ENCODE results near the gene OR10R2.
A peak's percentile ranks its signal among the peaks of the same experiment; 100 is the strongest.
"Not testable (repeated sequence)": the region's sequence is repeated elsewhere in the genome, so short reads cannot be mapped to it uniquely, and the experiment has no call there.

The OR10R2 gene, protein sequence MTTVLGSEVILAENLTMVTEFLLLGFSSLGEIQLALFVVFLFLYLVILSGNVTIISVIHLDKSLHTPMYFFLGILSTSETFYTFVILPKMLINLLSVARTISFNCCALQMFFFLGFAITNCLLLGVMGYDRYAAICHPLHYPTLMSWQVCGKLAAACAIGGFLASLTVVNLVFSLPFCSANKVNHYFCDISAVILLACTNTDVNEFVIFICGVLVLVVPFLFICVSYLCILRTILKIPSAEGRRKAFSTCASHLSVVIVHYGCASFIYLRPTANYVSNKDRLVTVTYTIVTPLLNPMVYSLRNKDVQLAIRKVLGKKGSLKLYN

DNA sequence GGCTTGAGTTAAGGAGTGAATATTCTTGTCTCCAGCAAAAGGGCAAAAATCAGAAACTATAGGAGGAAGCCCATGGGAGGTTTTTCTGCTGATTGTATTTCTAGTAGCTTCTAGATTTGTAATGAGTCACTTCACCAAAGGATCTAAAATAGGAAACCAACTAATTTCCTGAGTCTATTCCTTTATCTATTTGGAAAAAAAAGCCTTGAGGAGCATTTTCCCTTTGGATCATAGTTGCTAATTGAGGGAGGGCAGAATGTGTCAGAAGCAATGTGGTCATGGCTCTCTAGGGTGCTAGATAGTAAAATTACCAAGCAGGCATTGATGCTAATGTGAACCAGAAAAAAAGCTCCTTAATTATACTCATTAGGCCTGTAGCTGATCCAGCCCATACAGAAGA, at the start of gene OR10R2:
Gene OR10R2, plus strand, starts transcription at position 301 of the 400 bp plus-strand sequence. CDS start 106 bp downstream, outside the sequence.
- no peak for DNase-seq

DNA sequence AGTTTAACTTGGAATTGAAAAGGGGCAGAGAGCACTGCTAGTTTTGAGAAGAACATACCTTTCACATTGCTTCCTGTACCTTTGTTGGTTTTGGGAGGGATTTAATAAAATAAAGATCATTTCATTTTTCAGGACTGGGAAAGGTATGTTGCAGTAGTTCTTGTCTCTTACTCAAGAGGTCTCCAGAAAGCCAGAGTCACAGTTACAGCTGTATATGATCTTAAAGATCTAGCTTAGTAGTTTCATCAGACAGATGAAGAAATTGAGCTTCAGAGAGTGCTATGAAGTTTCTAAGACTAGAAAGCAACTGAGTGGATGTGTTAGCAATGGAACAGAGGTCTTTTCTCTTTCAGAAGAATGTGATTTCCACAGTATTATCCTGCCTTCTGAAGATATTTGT, 47.0 kb upstream of the OR10R2 start:
- no peak for DNase-seq

DNA sequence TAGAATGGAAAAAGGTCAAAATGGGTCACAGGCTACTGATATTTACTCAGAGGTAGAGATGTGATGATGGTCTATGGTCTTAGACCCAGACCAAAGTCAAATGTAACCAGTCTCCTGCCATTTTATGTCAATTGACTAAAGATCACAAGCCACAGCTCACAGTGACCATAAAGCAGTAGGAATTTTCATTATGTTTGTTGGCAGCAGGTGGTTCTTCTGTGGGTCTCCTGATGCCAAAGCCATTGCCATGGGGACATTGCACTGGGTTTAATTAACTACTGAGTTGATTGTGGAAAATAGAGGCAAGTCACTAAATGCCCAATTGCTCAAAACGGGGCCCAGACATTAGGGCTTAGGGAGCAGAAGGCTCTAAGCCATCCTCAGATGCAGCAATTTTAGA, 45.9 kb upstream of the OR10R2 start, which contains the start of gene OR10K2:
Gene OR10K2, minus strand, starts transcription at position 101 of the 400 bp plus-strand sequence. CDS start 5,371 bp downstream, outside the sequence.
- DNase-seq: no peak

DNA sequence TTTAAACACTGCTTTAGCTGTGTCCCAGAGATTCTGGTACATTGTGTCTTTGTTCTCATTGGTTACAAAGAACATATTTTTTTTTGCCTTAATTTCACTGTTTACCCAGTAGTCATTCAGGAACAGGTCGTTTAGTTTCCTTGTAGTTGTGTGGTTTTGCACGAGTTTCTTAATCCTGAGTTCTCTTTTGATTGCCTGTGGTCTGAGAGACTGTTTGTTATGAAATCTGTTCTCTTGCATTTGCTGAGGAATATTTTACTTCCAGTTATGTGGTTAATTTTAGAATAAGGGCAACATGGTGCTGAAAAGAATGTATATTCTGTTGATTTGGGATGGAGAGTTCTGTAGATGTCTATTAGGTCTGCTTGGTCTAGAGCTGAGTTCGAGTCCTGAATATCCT, 41.9 kb upstream of the OR10R2 start:
- DNase-seq: not testable (repeated sequence)

DNA sequence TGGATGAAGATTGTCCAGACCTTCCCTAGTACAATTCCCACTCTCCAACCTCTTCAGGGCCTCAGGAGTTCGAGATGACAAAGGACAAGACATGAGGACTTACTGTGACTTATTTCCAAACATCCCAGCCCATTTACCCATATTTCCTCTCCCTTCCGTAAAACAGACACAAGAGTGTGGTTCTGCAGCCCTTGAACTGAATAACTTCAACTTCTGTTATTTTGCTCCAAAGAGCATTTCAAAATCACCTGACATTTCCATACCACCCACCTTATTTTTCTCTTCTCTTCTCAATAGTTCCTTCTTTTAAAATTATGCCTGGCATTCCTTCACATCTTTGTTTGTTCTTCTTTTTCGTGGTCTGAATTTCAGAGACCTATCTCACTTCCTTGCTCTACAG, 37.3 kb upstream of the OR10R2 start:
- DNase-seq: no peak

DNA sequence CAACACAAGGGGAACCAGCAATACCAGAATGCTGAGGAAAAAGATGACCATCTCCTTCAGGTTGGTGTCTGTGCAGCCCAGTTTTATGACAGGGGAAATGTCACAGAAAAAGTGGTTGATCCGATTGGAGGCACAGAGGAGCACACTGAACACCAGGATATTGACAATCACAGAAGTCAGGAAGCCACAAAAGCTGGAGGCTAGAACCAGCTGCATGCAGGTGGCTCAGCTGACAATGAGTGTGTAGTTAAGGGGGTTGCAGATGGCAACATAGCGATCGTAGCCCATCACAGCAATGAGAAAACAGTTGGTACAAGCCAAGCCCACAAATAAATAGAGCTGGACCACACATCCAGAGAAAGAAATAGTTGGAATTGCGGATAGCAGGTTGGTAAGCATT, 26.6 kb upstream of the OR10R2 start:
- no peak for DNase-seq

DNA sequence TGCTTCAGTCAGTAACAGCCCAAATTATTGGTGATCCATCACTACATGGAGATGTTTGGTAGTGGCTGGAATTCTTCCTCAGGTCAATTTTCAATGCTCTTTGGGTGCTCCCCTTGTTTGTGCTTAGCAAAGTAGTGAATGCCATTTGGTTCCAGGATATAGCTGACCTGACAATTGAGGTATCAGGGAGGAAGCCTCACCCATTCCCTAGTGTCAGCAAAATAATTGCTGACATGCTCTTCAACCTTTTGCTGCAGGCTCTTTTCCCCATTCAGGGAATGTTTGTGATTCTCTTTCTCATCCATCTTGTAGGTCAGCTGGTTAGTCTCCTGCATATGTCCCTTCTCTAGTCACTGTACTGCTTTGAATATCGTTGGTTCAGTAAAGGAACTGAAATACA, 17.5 kb upstream of the OR10R2 start:
- DNase-seq: no peak

DNA sequence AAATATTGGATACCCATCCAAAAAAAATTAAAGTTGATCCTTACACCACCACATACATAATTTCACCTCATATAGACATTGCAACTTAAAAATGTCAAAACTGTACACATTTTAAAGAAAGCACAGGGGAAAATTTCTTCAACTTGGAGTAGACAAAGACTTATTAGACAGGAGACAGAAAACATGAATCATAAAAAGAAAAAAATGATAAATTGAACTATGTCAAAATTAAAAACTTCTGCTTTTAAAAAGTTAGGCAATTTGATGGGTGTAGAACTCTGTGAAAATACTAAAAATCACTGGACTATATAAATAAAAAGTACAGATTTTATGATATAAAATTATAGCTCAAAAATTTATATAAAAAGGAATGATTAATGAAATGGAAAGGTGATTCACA, 14.8 kb upstream of the OR10R2 start:
- no peak for DNase-seq

DNA sequence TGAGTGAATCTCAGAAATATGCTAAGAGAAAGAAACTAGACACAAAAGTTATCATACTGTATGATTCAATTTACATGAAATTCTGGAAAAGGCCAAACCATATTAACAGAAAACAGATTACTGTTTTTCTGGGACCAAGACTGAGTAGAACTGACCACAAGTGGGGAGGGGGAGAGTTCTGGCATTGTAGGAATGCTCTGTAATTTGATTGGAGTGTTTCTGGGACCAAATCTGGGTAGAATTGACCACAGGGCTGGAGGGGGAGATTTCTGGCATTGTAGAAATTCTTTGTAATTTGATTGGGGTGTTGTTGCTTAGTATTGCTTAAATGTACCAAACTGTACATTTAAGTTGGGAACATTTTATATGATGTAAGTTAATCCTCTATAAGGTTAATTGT, 13.8 kb upstream of the OR10R2 start:
- no peak for DNase-seq

DNA sequence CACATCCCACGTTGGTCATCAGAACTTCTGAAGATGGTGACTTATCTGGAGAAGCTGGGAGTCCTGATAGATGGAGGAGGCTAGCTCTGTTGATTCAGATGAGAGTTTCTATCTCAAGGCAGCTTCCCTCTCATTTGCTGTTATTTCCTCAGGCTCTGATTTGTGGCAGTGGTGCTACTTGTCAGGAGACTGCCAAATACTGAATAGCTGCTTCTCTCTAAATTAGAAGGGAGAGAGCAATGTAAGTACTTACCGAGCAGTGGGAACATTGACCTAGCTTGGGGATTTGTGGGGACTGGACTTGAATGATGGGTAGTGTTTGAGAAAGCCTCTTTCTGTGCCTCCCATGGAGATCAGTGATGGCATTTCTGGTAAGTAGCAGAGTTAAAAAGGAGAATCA, 10.5 kb upstream of the OR10R2 start, which contains the start of gene OR10K1:
Gene OR10K1, plus strand, starts transcription at position 301 of the 400 bp plus-strand sequence. CDS start 3,728 bp downstream, outside the sequence.
- DNase-seq: no peak

DNA sequence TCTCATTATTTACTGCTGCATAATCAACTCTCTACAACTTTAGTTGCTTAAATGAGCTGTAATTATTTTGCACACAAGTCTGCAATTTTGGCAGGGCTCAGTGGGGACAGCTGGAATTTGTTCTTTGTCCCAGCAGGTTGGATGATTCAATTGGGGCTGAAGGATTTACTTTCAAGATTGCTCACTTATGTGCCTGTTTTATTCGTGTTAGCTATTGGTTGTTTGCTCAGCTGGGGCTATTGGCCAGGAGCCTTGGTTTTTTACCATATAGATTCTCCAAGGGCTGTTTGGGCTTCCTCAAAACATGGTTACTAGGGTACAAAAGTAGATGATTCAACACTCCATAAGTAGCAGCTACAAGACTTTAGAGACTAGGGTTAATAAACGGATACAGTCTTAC, 13.4 kb downstream of the OR10R2 start:
- no peak for DNase-seq

DNA sequence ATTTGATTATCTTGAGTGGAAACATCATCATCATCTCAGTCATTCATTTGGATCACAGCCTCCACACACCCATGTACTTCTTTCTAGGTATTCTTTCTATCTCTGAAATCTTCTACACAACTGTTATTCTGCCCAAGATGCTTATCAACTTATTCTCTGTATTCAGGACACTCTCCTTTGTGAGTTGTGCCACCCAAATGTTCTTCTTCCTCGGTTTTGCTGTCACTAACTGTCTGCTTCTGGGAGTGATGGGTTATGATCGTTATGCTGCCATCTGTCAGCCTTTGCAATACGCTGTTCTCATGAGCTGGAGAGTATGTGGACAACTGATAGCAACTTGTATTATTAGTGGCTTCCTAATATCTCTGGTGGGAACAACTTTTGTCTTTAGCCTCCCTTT, 19.3 kb downstream of the OR10R2 start:
- DNase-seq: no peak

DNA sequence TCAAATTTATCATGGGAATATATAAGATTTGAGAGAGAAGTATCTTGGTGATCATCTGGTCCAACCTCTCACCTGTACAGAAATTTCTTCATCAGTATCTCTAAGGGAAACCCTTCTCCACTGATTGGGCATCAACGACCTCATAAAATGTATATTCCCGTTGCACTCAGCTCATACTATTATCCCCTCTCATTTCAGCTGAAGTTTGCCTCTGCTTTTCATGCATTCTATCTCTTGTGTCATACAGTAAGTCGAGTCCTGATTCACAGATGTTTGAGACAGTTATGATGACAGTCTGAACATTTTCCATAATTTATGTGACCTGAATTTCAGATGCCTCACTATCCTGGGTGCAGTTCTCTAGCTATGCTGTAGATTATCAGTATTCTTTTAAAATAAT, 21.0 kb downstream of the OR10R2 start:
- DNase-seq: no peak

DNA sequence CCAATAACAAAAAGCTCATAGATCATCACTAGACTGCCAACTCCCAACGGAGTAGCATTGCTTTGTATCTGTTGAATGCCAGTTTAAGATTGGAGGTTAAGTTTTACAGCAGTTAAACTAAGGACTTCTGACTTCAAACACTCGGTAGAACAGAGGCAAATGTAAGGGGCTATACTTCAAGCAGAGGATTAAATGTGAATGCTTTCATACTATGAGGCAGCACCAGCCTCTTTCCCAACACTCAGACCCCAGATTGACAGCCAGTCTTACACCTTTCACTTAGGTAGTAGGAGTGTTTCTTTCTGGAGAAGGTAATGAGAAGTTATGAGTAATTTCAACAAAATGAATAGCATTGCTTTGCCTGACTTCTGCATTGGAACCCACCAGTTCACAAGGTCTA, 22.8 kb downstream of the OR10R2 start:
- DNase-seq: no peak

DNA sequence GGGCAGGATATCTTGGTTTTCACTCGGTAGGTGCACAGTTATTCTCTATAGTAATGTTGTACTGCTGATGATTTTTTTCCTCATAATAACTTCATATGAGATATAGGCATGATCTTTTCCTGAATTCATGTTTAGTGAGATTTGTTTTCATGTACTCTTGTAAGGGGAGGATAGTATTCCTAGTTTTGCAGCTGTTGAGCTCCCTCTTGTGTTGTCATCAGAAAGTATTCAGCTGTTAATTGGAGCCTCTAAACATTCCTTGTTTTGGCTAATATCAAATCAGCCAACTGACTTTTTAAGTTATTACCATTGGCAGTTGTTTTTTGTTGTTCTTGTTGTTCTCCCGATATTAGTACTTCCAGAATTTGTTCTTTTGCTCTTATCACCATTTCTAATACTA, 24.4 kb downstream of the OR10R2 start:
- DNase-seq: no peak

DNA sequence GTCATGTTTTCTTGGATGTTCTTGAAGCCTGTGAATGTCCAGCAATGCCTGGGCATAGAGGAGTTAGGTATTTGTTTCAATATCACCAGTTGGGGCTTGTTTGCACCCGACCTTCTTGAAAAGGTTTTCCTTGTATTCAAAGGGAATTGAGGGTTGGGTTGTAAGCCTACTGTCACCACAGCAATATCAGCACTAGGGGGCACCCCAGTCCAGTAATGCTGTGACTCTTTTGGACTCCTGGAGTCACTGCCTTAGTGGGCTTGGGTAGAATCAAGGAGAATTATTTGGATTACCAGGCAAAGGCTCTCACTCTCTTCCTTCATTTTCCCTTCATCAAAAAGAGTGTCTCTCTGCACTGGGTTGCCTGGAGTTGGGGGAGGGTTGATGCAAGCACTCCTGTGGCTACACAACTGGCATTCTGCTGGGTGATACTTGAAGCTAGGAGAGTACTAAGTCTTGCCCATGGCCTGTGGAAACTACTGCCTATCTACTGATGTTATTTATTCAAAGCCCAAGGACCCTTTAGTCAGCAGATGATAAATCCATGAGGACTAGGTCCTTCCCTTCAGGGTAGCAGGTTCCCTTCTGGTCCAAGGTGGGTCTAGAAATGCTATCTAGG, 34.5 kb downstream of the OR10R2 start:
- DNase-seq: peak; percentile 5

DNA sequence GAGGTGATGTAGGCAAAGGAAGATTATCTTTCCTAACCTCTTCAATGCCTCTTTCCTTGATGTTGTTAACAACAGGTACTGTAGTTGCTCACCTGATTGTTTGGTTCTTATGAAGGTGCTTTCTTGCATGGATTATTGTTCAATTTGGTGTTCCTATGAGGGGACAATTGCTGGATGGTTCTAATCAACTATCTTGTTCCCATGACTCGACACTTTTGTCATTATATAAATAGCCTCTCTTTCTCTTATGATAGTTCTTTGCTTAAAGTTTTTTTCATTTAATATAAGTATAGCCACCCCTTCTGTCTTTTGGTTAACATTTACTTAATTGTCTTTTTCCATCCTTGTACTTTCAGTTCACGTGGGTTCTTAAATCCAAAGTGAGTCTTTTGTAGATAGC, 35.5 kb downstream of the OR10R2 start:
- no peak for DNase-seq

DNA sequence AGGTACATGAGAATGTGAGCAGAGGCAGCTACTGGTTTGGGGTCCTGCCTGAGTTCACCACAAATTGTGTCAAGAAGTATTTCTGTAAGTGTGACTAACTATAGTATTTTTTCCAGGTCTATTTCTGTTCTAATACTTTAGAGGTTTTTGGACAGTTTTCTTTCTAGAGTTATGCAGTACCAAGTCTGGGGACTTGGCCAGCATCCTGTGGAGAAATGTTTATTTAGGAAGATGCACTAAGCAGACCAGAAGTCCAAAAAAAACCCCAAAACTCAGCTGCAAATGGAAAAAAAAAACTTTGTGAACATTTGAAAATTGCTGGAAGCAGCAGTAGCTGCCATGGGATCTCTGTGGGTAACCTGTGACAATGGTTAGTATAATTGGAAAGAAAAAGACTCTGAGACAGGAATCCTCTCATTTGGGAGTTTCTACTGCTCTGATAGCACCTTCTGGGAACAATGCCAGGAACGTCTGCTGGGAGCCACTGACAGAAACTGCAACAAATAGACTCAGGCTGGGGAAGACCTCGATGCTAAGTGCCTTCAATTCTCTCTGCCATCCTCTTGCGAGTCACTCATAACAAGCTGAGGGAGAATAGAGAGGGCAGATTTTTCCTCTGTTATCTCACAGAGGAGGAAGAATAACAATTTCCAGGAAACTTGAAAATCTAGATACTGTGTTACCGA, 37.6 kb downstream of the OR10R2 start:
- DNase-seq: no peak

DNA sequence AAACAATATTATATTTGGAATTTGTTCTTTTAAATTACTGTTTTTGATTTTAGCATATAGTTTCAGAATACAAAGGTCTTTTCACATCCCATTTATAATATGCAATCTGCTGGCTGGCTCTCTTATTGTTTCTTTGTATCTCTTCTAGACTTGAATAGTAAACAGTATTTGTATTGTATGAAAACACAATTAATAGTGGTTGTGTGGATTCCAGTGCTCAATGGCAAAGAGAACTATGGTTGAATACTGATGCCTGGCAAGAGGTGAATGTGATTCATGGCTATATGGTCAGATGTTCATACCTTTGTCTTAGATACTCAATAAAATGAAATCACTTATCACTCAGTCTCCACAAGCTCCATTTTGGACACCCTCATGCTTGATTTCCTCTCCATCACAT, 44.9 kb downstream of the OR10R2 start:
- no peak for DNase-seq

DNA sequence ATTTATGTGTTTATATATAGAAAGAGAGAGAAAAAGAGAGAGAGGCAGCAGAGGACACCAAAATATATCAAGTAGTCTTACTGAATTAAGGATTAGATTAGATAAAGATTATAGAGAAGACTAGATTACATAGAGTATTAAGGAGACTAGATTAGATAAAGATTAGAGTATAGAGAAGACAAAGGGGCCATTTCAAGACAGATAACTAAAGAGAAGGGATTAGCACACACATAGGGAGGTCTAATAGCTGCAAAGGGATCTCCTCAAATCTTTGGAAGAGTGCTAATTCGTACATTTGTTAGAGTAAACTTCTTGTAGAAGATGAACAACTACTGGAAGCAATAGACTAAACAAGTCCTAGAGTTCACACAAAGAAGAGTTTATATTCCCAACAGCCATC, 48.0 kb downstream of the OR10R2 start:
- no peak for DNase-seq

DNA sequence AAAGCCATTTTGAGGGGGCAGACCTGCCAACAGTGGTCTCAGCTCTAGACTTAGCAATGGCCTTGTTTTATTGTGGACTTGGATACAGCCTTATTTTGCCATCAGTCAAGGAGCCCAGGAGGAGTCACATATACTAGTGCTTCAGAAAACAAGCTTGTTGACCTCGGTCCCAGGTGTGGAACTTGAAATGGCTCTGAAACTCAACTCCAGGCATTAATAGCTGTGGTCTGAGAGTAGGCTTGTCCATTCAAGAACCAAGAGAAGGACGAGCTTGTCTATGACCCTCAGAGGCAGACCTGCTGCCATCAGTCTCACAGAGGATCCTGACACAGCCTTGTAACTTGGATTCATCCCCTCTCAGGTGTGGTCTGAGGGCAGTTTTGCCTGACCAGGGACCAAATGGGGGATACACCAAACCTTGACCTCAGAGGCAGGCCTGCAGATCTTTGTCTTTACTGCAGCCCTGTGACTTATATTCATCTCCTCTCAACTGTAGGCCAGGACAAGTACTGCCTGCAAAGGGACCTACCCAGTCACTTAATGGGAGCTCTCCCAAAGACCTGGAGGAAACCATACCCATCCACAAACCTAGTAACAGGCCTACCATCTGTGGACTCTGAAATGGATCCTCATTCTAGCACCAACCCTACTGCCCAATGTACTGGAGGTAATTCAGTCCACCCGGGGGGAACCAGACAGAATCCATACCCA, 49.1 kb downstream of the OR10R2 start:
- DNase-seq: no peak

DNA sequence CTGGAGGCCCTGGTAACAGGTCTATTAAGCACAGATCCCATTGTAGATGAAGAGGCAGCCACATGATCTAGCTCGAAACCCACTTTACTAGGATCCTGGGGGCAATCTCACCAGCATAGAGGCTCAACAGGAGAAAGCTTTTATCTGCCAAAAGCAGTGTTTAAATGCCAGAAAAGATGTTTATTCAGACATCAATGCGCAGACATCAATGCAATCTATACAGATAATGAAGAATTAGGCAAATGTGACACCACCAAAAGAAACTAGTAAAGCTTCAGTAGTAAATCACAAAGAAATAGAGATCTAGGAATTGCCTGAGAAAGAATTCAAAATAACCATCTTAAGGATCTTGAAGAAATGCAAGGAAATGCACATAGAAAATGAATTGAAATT, 49.6 kb downstream of the OR10R2 start:
- DNase-seq: no peak

DNA sequence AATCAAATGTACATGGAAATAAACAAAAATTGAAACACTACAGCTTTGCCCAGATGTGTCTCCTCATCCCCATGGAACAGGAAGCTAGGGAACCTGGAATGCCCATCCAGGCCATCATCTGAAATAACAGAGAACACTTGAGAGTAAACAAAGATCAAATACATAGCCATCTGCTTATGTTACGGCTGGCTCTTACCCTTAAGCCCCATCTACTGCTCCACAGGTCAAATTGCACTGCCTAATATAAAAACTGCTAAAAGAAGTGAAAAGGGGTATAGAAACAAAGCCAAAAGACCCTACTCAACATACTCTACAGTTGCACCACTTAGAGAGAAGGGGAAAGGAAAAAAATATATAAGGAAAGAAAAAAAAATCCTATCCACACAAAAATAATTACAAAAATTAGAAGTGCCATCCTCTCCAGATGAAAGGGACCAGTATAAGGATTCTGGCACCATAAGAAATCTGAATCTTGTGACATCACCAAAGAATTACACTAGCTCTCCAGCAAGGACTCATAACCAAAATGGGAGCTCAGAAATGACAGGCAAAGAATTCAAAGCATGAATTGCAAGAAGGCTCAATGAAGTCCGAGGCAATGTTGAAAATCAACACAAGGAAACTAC, 55.3 kb downstream of the OR10R2 start:
- DNase-seq: no peak
